ENCODE data around the gene NEURL1. TPM values are rescaled to one million over a fixed set of nuclear protein-coding genes. Genes with fewer than 3 reads are reported as not detected.

NEURL1 gene
- total and polyA plus RNA-seq, 4 donors, result 0.14 to 2.0 (median 0.74) TPM

GRCh38 chr10:103609231-103610082 lies 116.0 kb downstream of the NEURL1 start:
- no peak overlapping the region for H3K27ac ChIP-seq (ENCODE audit: low read depth in 1 of 2, low read length in 1 of 2)
- H3K9ac ChIP-seq (ENCODE audit: insufficient read depth in 1 of 2, low read length in 2 of 2), result no peak overlapping the region
- 96 to 98% methylated on average over 8 of the region's 8 CpGs for WGBS, 2 donors
- TF ChIP-seq CTCF (IDR thresholded peaks at IDR 0.05; ENCODE audit: control extremely low read depth, extremely low read depth), result no peak
- peaks cover 3 to 57% (median 49%) of the 10 kb centered on the region in 4 donors for H3K36me3 ChIP-seq (ENCODE audit: control insufficient read depth in 4 of 4, insufficient read depth in 4 of 4, low read length in 4 of 4)
- peaks cover 0 to 4% (median 0%) of the 10 kb centered on the region in 5 donors for H3K4me1 ChIP-seq (ENCODE audit: control insufficient read depth in 5 of 5, insufficient read depth in 5 of 5, low read length in 5 of 5)
- DNase-seq (no peak), ATAC-seq (ENCODE audit: insufficient read depth, low FRiP score) (no peak)
- no peak overlapping the region for H3K4me3 ChIP-seq
- peaks cover 0 to 5% (median 0%) of the 10 kb centered on the region in 4 donors for H3K9me3 ChIP-seq (ENCODE audit: control insufficient read depth in 4 of 4, insufficient read depth in 3 of 4, low read length in 3 of 4)
- peaks cover 0 to 2% (median 0%) of the 10 kb centered on the region in 3 donors for H3K27me3 ChIP-seq (ENCODE audit: control insufficient read depth in 3 of 3, insufficient read depth in 3 of 3, low read length in 2 of 3)

- ATAC-seq (ENCODE audit: insufficient read depth, low FRiP score) (no peak), DNase-seq (no peak)
- no peak overlapping the region for H3K9ac ChIP-seq (ENCODE audit: insufficient read depth in 1 of 2, low read length in 2 of 2)
- peaks cover 3 to 60% (median 48%) of the 10 kb centered on the region in 4 donors for H3K36me3 ChIP-seq (ENCODE audit: control insufficient read depth in 4 of 4, insufficient read depth in 4 of 4, low read length in 4 of 4)
- no peak for TF ChIP-seq CTCF (IDR thresholded peaks at IDR 0.05; ENCODE audit: control extremely low read depth, extremely low read depth)
- peaks cover 0 to 5% (median 0%) of the 10 kb centered on the region in 4 donors for H3K9me3 ChIP-seq (ENCODE audit: control insufficient read depth in 4 of 4, insufficient read depth in 3 of 4, low read length in 3 of 4)
- H3K4me3 ChIP-seq, result no peak overlapping the region
- H3K27ac ChIP-seq (ENCODE audit: low read depth in 1 of 2, low read length in 1 of 2), result no peak overlapping the region
- H3K27me3 ChIP-seq (ENCODE audit: control insufficient read depth in 3 of 3, insufficient read depth in 3 of 3, low read length in 2 of 3), result peaks cover 0 to 2% (median 0%) of the 10 kb centered on the region in 3 donors
- H3K4me1 ChIP-seq (ENCODE audit: control insufficient read depth in 5 of 5, insufficient read depth in 5 of 5, low read length in 5 of 5), result peaks cover 0 to 7% (median 5%) of the 10 kb centered on the region in 5 donors
- WGBS, 2 donors, result 63 to 94% methylated on average over 2 of the region's 2 CpGs
Measured at GRCh38 chr10:103610083-103610472, 116.6 kb downstream of the NEURL1 start.

- TF ChIP-seq CTCF (IDR thresholded peaks at IDR 0.05; ENCODE audit: control extremely low read depth, extremely low read depth), result no peak
- no peak for ATAC-seq (ENCODE audit: insufficient read depth, low FRiP score)
- WGBS, 2 donors, result 73 to 84% methylated on average over 9 of the region's 9 CpGs
- no peak for DNase-seq
- H3K9me3 ChIP-seq (ENCODE audit: control insufficient read depth in 4 of 4, insufficient read depth in 3 of 4, low read length in 3 of 4), result peaks cover 0 to 5% (median 0%) of the 10 kb centered on the region in 4 donors
- H3K27ac ChIP-seq (ENCODE audit: low read depth in 1 of 2, low read length in 1 of 2), result no peak overlapping the region
- H3K36me3 ChIP-seq (ENCODE audit: control insufficient read depth in 4 of 4, insufficient read depth in 4 of 4, low read length in 4 of 4), result peaks cover 3 to 53% (median 44%) of the 10 kb centered on the region in 4 donors
- H3K4me1 ChIP-seq (ENCODE audit: control insufficient read depth in 5 of 5, insufficient read depth in 5 of 5, low read length in 5 of 5), result peaks cover 0 to 14% (median 7%) of the 10 kb centered on the region in 5 donors
- peaks cover 0 to 2% (median 0%) of the 10 kb centered on the region in 3 donors for H3K27me3 ChIP-seq (ENCODE audit: control insufficient read depth in 3 of 3, insufficient read depth in 3 of 3, low read length in 2 of 3)
- no peak overlapping the region for H3K4me3 ChIP-seq
- no peak overlapping the region for H3K9ac ChIP-seq (ENCODE audit: insufficient read depth in 1 of 2, low read length in 2 of 2)
Measured at GRCh38 chr10:103610921-103611511, 117.5 kb downstream of the NEURL1 start.
